Mesenchymal stem cell (in vitro differentiated cells and primary cell): ENCODE data around the gene EGFL8.

Source experiments
- DNase-seq: peaks from one replicate; pipeline ENCODE4 v3.0.0-alpha.2; 2013
- H2AFZ ChIP-seq: one replicate; pipeline ENCODE4 v1.6.1; 2013; ENCODE audit warnings: low read depth, mild to moderate bottlenecking, control low read depth, inconsistent platforms, low read length, moderate library complexity
- H2AK5ac ChIP-seq: 2 replicates; pipeline ENCODE4 v1.6.1; 2013; ENCODE audit warnings: low read length, moderate library complexity, mild to moderate bottlenecking, inconsistent platforms; ENCODE audit not compliant: severe bottlenecking
- H2BK120ac ChIP-seq: one replicate; pipeline ENCODE4 v1.6.1; 2013; ENCODE audit warnings: low read depth, mild to moderate bottlenecking, inconsistent platforms, low read length, moderate library complexity
- H2BK12ac ChIP-seq, 2 experiments: one replicate each; pipeline ENCODE4 v1.6.1; 2013; ENCODE audit warnings: inconsistent platforms in 2 of 2, low read length in 2 of 2, mild to moderate bottlenecking in 2 of 2, moderate library complexity in 2 of 2, control low read depth in 1 of 2
- H2BK15ac ChIP-seq: one replicate; pipeline ENCODE4 v1.6.1; 2013; ENCODE audit warnings: mild to moderate bottlenecking, low read depth, inconsistent platforms; ENCODE audit not compliant: poor library complexity, severe bottlenecking
- H2BK5ac ChIP-seq: 2 replicates; pipeline ENCODE4 v1.6.1; 2013; ENCODE audit warnings: low read depth, mild to moderate bottlenecking, low read length, control low read depth, inconsistent platforms; ENCODE audit not compliant: poor library complexity, severe bottlenecking
- H3K14ac ChIP-seq, 2 experiments: one replicate each; pipeline ENCODE4 v1.6.1; 2013; ENCODE audit warnings: inconsistent platforms in 2 of 2, low read length in 2 of 2, control low read depth in 1 of 2, mild to moderate bottlenecking in 1 of 2, moderate library complexity in 1 of 2
- H3K18ac ChIP-seq, 2 experiments: one replicate each; pipeline ENCODE4 v1.6.1; 2013; ENCODE audit warnings: inconsistent platforms in 2 of 2, low read length in 2 of 2, control low read depth in 1 of 2, low read depth in 1 of 2, mild to moderate bottlenecking in 1 of 2
- H3K23ac ChIP-seq, 2 experiments: one replicate each; pipeline ENCODE4 v1.6.1; 2013; ENCODE audit warnings: inconsistent platforms in 2 of 2, low read length in 2 of 2, mild to moderate bottlenecking in 2 of 2, moderate library complexity in 2 of 2, control low read depth in 1 of 2
- H3K27ac ChIP-seq: 2 replicates; pipeline ENCODE4 v1.5.1; 2013; ENCODE audit warnings: mild to moderate bottlenecking, moderate library complexity, low read length, control low read depth, inconsistent platforms; ENCODE audit not compliant: poor library complexity, severe bottlenecking
- H3K27me3 ChIP-seq, 2 experiments: 2 replicates each; pipeline versions ENCODE4 v1.6.1 to v1.7.0; 2013; ENCODE audit warnings: low read length in 2 of 2, mild to moderate bottlenecking in 2 of 2, moderate library complexity in 2 of 2, control low read depth in 1 of 2, inconsistent platforms in 1 of 2; ENCODE audit not compliant: control insufficient read depth in 1 of 2, insufficient read depth in 1 of 2
- H3K36me3 ChIP-seq, 2 experiments: 2 replicates each; pipeline versions ENCODE4 v1.6.1 to v1.7.0; 2013; ENCODE audit warnings: low read length in 2 of 2, control low read depth in 1 of 2, inconsistent platforms in 1 of 2, low read depth in 1 of 2, mild to moderate bottlenecking in 1 of 2; ENCODE audit not compliant: insufficient read depth in 2 of 2, control insufficient read depth in 1 of 2
- H3K4ac ChIP-seq, 2 experiments: one replicate each; pipeline ENCODE4 v1.6.1; 2013; ENCODE audit warnings: inconsistent platforms in 2 of 2, low read length in 2 of 2, mild to moderate bottlenecking in 2 of 2, moderate library complexity in 2 of 2, control low read depth in 1 of 2, low read depth in 1 of 2
- H3K4me1 ChIP-seq: 2 replicates; pipeline ENCODE4 v1.6.1; 2013; ENCODE audit warnings: low read depth, low read length, control low read depth; ENCODE audit not compliant: control insufficient read depth, insufficient read depth
- H3K4me2 ChIP-seq: 2 replicates; pipeline ENCODE4 v1.6.1; 2013; ENCODE audit warnings: low read length, mild to moderate bottlenecking, inconsistent platforms; ENCODE audit not compliant: poor library complexity, severe bottlenecking
- H3K4me3 ChIP-seq, 2 experiments: 2 replicates each; pipeline versions ENCODE4 v1.5.1 to v1.7.0; 2013; ENCODE audit warnings: low read length in 2 of 2, mild to moderate bottlenecking in 2 of 2, control low read depth in 1 of 2, low read depth in 1 of 2; ENCODE audit not compliant: insufficient read depth in 1 of 2
- H3K79me1 ChIP-seq: replicated peaks from 2 replicates; pipeline ENCODE4 v1.6.1; 2013; ENCODE audit warnings: mild to moderate bottlenecking, control low read depth, low read length, inconsistent platforms; ENCODE audit not compliant: poor library complexity, severe bottlenecking
- H3K9ac ChIP-seq: 2 replicates; pipeline ENCODE4 v1.7.0; 2013; ENCODE audit warnings: mild to moderate bottlenecking, low read length, moderate library complexity
- H3K9me3 ChIP-seq: 2 replicates; pipeline ENCODE4 v1.7.0; 2013; ENCODE audit warnings: mild to moderate bottlenecking, low read length; ENCODE audit not compliant: control insufficient read depth
- H4K8ac ChIP-seq: one replicate; pipeline ENCODE4 v1.6.1; 2013; ENCODE audit warnings: inconsistent platforms, mild to moderate bottlenecking, low read length, moderate library complexity
- H4K91ac ChIP-seq: one replicate; pipeline ENCODE4 v1.6.1; 2013; ENCODE audit warnings: mild to moderate bottlenecking, low read length, inconsistent platforms
- WGBS: methylation state at CpG from one replicate; pipeline ENCODE4 v1.1.7; 2013; ENCODE audit warnings: mixed read lengths; 5-methylcytosine and 5-hydroxymethylcytosine counted together

Gene EGFL8

DNA sequence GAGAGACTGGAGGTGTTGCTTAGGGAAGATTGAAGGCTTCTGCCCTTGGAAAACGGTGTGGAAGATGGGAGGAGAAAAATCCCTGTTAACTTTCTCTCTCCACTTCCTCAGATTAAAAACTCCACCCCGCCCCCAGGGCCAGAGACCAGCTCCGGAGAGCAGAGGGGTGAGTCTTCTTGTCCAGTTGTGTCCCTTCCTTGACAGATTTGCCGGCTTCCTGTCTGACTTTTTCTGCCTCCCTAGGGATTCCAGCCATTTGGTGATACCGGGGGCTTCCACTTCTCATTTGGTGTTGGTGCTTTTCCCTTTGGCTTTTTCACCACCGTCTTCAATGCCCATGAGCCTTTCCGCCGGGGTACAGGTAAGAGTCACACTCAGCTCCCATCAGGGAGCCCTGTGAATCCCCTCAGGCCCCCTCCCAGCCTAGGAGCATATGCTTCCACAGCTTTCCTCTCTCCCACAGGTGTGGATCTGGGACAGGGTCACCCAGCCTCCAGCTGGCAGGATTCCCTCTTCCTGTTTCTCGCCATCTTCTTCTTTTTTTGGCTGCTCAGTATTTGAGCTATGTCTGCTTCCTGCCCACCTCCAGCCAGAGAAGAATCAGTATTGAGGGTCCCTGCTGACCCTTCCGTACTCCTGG is 15.5 kb downstream of the EGFL8 start:
- peaks cover 44% of the 10 kb centered on the region in 2 experiments for H3K36me3 ChIP-seq
- no peak overlapping the region for H2AK5ac ChIP-seq
- peak overlapping the region in 1 of 2 experiments; percentile 99 for H3K4me3 ChIP-seq
- H2BK120ac ChIP-seq: no peak overlapping the region
- H3K4me2 ChIP-seq: no peak overlapping the region
- H3K4me1 ChIP-seq: peaks cover 15% of the 10 kb centered on the region
- no peak overlapping the region for H2AFZ ChIP-seq
- H3K9ac ChIP-seq: no peak overlapping the region
- H3K14ac ChIP-seq: no peak overlapping the region
- no peak for DNase-seq
- no peaks in the 10 kb centered on the region for H3K27me3 ChIP-seq
- no peak overlapping the region for H2BK12ac ChIP-seq
- no peak overlapping the region for H3K4ac ChIP-seq
- no peak overlapping the region for H4K8ac ChIP-seq
- 86% methylated on average over 10 of the region's 10 CpGs for WGBS
- H3K23ac ChIP-seq: no peak overlapping the region
- no peaks in the 10 kb centered on the region for H3K9me3 ChIP-seq
- H2BK15ac ChIP-seq: no peak overlapping the region
- no peak overlapping the region for H4K91ac ChIP-seq
- H2BK5ac ChIP-seq: no peak overlapping the region
- no peak overlapping the region for H3K27ac ChIP-seq
- no peak overlapping the region for H3K18ac ChIP-seq
- peaks cover 40% of the 10 kb centered on the region for H3K79me1 ChIP-seq

DNA sequence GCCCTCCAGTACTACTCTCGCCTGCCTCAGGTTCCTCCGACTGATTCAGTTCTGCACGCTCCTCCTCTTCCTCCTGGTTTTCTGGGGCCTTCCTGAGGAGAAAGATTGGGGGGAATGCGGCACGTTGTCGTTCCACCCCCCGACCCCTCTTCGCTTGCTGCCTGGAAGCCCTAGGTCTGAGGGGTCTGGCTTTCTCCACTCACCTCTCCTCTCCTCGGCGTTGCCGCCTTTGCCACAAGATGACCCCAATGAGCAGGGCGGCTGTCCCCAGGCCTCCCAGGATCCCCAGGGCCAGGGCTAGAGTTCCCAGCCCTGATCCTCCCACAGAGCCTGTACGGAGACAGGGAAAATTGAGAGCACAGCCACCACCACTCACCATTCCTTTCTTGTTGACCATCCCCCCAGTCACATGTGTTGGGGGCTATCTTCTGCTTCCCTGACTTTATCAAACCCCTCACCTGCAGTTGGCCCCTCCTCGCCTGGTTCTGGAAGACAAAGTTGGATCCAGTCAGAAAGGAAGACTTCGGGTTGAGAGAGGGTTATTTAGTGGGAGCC is 16.8 kb downstream of the EGFL8 start:
- Histone ChIP-seq H3K23ac (no peak overlapping the region), H3K18ac (no peak overlapping the region), H3K4me2 (no peak overlapping the region), H2AK5ac (no peak overlapping the region), H2AFZ (no peak overlapping the region), H2BK5ac (no peak overlapping the region), H2BK15ac (no peak overlapping the region), H2BK120ac (no peak overlapping the region), H2BK12ac (no peak overlapping the region), H3K79me1 (peaks cover 37% of the 10 kb centered on the region), H3K9ac (no peak overlapping the region), H3K27me3 (no peaks in the 10 kb centered on the region), H3K9me3 (no peaks in the 10 kb centered on the region), H4K91ac (no peak overlapping the region), H3K14ac (no peak overlapping the region), H3K4me3 (no peak overlapping the region), H3K27ac (no peak overlapping the region), H3K4ac (no peak overlapping the region), H4K8ac (no peak overlapping the region), H3K36me3 (peaks cover 46 to 49% of the 10 kb centered on the region in 2 experiments), H3K4me1 (peaks cover 14% of the 10 kb centered on the region)
- 94% methylated on average over 15 of the region's 15 CpGs for WGBS
- no peak for DNase-seq

DNA sequence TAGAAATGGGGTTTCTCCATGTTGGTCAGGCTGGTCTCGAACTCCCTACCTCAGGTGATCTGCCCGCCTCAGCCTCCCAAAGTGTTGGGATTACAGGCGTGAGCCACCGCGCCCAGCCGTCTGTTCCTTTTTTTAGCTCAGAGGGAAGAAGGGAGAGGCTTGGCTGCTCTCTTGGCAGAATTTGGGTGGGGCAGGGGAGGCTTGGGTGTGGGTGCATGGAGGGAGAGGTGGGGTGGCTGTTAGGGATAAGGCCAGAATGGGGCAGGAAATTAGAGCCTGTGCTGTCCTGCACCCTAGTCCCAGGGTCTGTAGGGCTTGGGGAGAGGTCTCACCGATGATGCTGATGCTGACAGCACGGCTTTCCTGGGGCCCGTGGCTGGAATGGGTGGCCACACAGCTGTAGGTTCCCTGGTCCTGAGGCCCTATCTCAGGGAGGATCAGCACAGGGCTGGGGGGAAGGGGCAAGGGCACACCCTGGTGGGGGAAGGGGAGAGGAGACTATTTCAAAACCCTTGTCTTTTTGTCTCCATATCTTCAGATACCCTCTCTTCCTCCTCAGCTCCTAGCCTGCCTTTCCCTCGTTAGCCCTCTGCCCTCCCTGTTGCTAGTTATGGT is 17.6 kb downstream of the EGFL8 start:
- H3K36me3 ChIP-seq: peaks cover 54 to 57% of the 10 kb centered on the region in 2 experiments
- H4K91ac ChIP-seq: no peak overlapping the region
- H2BK12ac ChIP-seq: peak overlapping the region in 1 of 2 experiments; percentile 24
- H3K14ac ChIP-seq: no peak overlapping the region
- H2AK5ac ChIP-seq: no peak overlapping the region
- no peak overlapping the region for H2AFZ ChIP-seq
- no peak overlapping the region for H3K18ac ChIP-seq
- WGBS: 96% methylated on average over 9 of the region's 10 CpGs
- H3K27me3 ChIP-seq: no peaks in the 10 kb centered on the region
- peaks cover 35% of the 10 kb centered on the region for H3K79me1 ChIP-seq
- no peak overlapping the region for H3K4me3 ChIP-seq
- H3K27ac ChIP-seq: no peak overlapping the region
- no peak overlapping the region for H2BK5ac ChIP-seq
- no peak overlapping the region for H2BK15ac ChIP-seq
- H3K23ac ChIP-seq: no peak overlapping the region
- H3K4ac ChIP-seq: no peak overlapping the region
- H2BK120ac ChIP-seq: no peak overlapping the region
- no peaks in the 10 kb centered on the region for H3K9me3 ChIP-seq
- H3K4me2 ChIP-seq: no peak overlapping the region
- no peak for DNase-seq
- H3K9ac ChIP-seq: peak overlapping the region; percentile 8
- H3K4me1 ChIP-seq: peaks cover 14% of the 10 kb centered on the region
- H4K8ac ChIP-seq: no peak overlapping the region

DNA sequence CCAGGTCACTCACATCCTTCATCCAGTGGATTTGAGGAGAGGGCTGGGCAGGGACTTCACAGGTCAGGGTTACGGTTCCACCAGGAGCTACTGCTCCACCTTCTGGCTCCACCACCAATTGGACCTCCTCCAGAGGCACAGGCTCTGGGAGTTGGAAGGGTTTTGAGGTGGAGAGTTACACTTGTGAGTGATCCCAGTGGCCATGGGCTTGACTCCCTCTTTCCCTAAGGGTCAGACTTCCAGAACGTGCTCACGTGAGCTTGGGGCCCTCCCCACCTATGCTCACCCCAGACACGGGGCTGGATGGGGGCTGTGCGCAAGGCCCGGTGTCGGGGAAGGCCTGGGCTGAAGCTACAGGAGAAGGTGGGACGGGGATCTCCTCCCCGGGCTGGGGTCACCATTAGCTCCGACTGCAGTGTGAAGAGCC is 18.2 kb downstream of the EGFL8 start:
- H4K8ac ChIP-seq: no peak overlapping the region
- H3K9ac ChIP-seq: peak overlapping the region; percentile 36
- no peak for DNase-seq
- H4K91ac ChIP-seq: no peak overlapping the region
- H3K4me2 ChIP-seq: no peak overlapping the region
- no peak overlapping the region for H3K27ac ChIP-seq
- H2BK12ac ChIP-seq: no peak overlapping the region
- WGBS: 96% methylated on average over 9 of the region's 10 CpGs
- no peak overlapping the region for H3K18ac ChIP-seq
- H3K4me3 ChIP-seq: no peak overlapping the region
- no peak overlapping the region for H2AK5ac ChIP-seq
- H3K79me1 ChIP-seq: peaks cover 35% of the 10 kb centered on the region
- H2BK15ac ChIP-seq: no peak overlapping the region
- H2AFZ ChIP-seq: no peak overlapping the region
- H3K36me3 ChIP-seq: peaks cover 60 to 62% of the 10 kb centered on the region in 2 experiments
- H3K9me3 ChIP-seq: no peaks in the 10 kb centered on the region
- H2BK5ac ChIP-seq: no peak overlapping the region
- no peaks in the 10 kb centered on the region for H3K27me3 ChIP-seq
- H2BK120ac ChIP-seq: no peak overlapping the region
- no peak overlapping the region for H3K23ac ChIP-seq
- peaks cover 17% of the 10 kb centered on the region for H3K4me1 ChIP-seq
- H3K14ac ChIP-seq: no peak overlapping the region
- no peak overlapping the region for H3K4ac ChIP-seq
